Neuronal stem cell (in vitro differentiated cells): ENCODE results near the gene SYCP2.

Experiments used
- DNase-seq: peaks from one replicate; pipeline ENCODE4 v3.0.0-alpha.2; 2013; ENCODE audit warnings: low spot score
- H2AFZ ChIP-seq: one replicate; pipeline ENCODE4 v1.6.1; 2013; ENCODE audit warnings: mild to moderate bottlenecking, low read length, inconsistent platforms
- H2AK5ac ChIP-seq: 2 replicates; pipeline ENCODE4 v1.6.1; 2013; ENCODE audit warnings: low read depth, mild to moderate bottlenecking, inconsistent platforms, low read length, moderate library complexity, mixed read lengths
- H2BK120ac ChIP-seq: 2 replicates; pipeline ENCODE4 v1.6.1; 2013; ENCODE audit warnings: low read depth, mild to moderate bottlenecking, inconsistent platforms, low read length, moderate library complexity, mixed read lengths
- H2BK12ac ChIP-seq: one replicate; pipeline ENCODE4 v1.6.1; 2013; ENCODE audit warnings: low read length, inconsistent platforms
- H2BK15ac ChIP-seq: 2 replicates; pipeline ENCODE4 v1.6.1; 2013; ENCODE audit warnings: mild to moderate bottlenecking, low read length, inconsistent platforms, mixed read lengths
- H2BK5ac ChIP-seq: one replicate; pipeline ENCODE4 v1.6.1; 2013; ENCODE audit warnings: inconsistent platforms, mild to moderate bottlenecking, low read length, moderate library complexity
- H3K14ac ChIP-seq: one replicate; pipeline ENCODE4 v1.6.1; 2013; ENCODE audit warnings: low read length, inconsistent platforms
- H3K18ac ChIP-seq: 2 replicates; pipeline ENCODE4 v1.6.1; 2013; ENCODE audit warnings: low read length, inconsistent platforms
- H3K23ac ChIP-seq: 2 replicates; pipeline ENCODE4 v1.6.1; 2013; ENCODE audit warnings: low read depth, mild to moderate bottlenecking, mixed read lengths, low read length, inconsistent platforms; ENCODE audit not compliant: poor library complexity
- H3K27ac ChIP-seq: replicated peaks from 3 replicates; pipeline ENCODE4 v1.5.1; 2013; ENCODE audit warnings: low read length, inconsistent platforms
- H3K27me3 ChIP-seq, 3 experiments: 2 replicates each; pipeline ENCODE4 v1.6.1; 2013; ENCODE audit warnings: low read length in 3 of 3, mild to moderate bottlenecking in 2 of 3, inconsistent platforms in 1 of 3, low read depth in 1 of 3, mixed read lengths in 1 of 3, moderate library complexity in 1 of 3; ENCODE audit not compliant: control insufficient read depth in 3 of 3, insufficient read depth in 3 of 3
- H3K36me3 ChIP-seq, 2 donors: replicated peaks in 1 of 2; 2 replicates each; pipeline ENCODE4 v1.6.1; 2013; ENCODE audit warnings: low read length in 2 of 2; ENCODE audit not compliant: control insufficient read depth in 2 of 2, insufficient read depth in 2 of 2
- H3K4ac ChIP-seq: 2 replicates; pipeline ENCODE4 v1.6.1; 2013; ENCODE audit warnings: inconsistent platforms, mild to moderate bottlenecking, low read length, moderate library complexity
- H3K4me1 ChIP-seq, 2 donors: 1 replicate in 1 of 2; 2 replicates in 1 of 2; pipeline ENCODE4 v1.6.1; 2013; ENCODE audit warnings: low read length in 2 of 2, low read depth in 1 of 2; ENCODE audit not compliant: control insufficient read depth in 2 of 2, insufficient read depth in 1 of 2
- H3K4me2 ChIP-seq: one replicate; pipeline ENCODE4 v1.6.1; 2013; ENCODE audit warnings: mild to moderate bottlenecking, low read length, inconsistent platforms; ENCODE audit not compliant: insufficient read depth, poor library complexity, severe bottlenecking
- H3K4me3 ChIP-seq, 2 donors: 2 replicates each; pipeline ENCODE4 v1.5.1; 2013; ENCODE audit warnings: low read length in 2 of 2, mild to moderate bottlenecking in 2 of 2, inconsistent platforms in 1 of 2, moderate library complexity in 1 of 2
- H3K79me1 ChIP-seq: one replicate; pipeline ENCODE4 v1.6.1; 2013; ENCODE audit warnings: low read depth, mild to moderate bottlenecking, inconsistent platforms, low read length, moderate library complexity
- H3K9ac ChIP-seq: one replicate; pipeline ENCODE4 v1.6.1; 2013; ENCODE audit warnings: mild to moderate bottlenecking, low read depth, low read length, inconsistent platforms; ENCODE audit not compliant: poor library complexity
- H3K9me3 ChIP-seq, 2 donors: replicated peaks in 1 of 2; 2 replicates each; pipeline versions ENCODE3 to v1.6.1; 2013; ENCODE audit warnings: low read length in 2 of 2, mild to moderate bottlenecking in 2 of 2, inconsistent platforms in 1 of 2, low read depth in 1 of 2, mixed read lengths in 1 of 2, moderate library complexity in 1 of 2; ENCODE audit not compliant: control insufficient read depth in 2 of 2, insufficient read depth in 1 of 2
- H4K8ac ChIP-seq: one replicate; pipeline ENCODE4 v1.6.1; 2013; ENCODE audit warnings: low read depth, mild to moderate bottlenecking, inconsistent platforms, low read length, moderate library complexity
- H4K91ac ChIP-seq: one replicate; pipeline ENCODE4 v1.6.1; 2013; ENCODE audit warnings: low read length, low read depth, mild to moderate bottlenecking, inconsistent platforms; ENCODE audit not compliant: poor library complexity
- WGBS, 2 donors: extraction: QIAGEN DNeasy Blood & Tissue Kit; methylation state at CpG; one replicate each; pipeline ENCODE4 v1.1.7; 2013; ENCODE audit warnings: missing lambda C conversion rate in 2 of 2, mixed read lengths in 1 of 2; ENCODE audit not compliant: insufficient read length in 2 of 2, insufficient replicate concordance in 1 of 2; ENCODE audit errors: extremely low coverage in 2 of 2; 5-methylcytosine and 5-hydroxymethylcytosine counted together

Gene SYCP2

DNA sequence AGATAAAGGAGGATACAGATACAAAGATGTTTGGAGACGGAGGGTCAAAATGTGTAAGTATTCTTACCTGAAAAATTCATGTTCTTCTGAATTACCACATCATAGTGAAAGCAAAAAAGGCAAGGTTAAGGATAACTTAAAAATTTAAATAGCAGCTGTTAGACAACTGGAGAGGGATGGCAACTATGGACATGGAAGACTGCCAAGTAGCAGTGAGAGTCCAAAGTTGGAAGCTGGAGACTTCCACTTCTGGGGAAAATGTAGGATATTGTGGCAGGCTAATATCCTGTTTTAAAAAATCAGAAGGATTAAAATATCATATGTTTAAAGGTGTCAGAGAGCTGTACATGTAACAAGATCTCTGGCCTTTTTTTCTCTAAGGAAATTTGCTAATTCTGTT, 29.8 kb downstream of the SYCP2 start:
- Histone ChIP-seq H3K14ac (no peak overlapping the region), H3K79me1 (no peaks in the 10 kb centered on the region), H4K91ac (no peak overlapping the region), H3K27ac (no peak overlapping the region), H2BK120ac (no peak overlapping the region), H2AK5ac (no peak overlapping the region), H4K8ac (no peak overlapping the region), H2AFZ (no peak overlapping the region), H3K36me3 (no peaks in the 10 kb centered on the region), H3K27me3 (peaks cover 0 to 13% (median 0%) of the 10 kb centered on the region in 3 experiments), H3K23ac (no peak overlapping the region), H2BK5ac (no peak overlapping the region), H3K18ac (no peak overlapping the region), H3K9me3 (no peaks in the 10 kb centered on the region), H3K9ac (no peak overlapping the region), H2BK12ac (no peak overlapping the region), H3K4me3 (no peak overlapping the region), H3K4ac (no peak overlapping the region), H3K4me1 (no peaks in the 10 kb centered on the region), H3K4me2 (no peak overlapping the region), H2BK15ac (no peak overlapping the region)
- DNase-seq: no peak
- WGBS, 2 donors: no CpG with 5 or more reads among the region's 1 CpG

DNA sequence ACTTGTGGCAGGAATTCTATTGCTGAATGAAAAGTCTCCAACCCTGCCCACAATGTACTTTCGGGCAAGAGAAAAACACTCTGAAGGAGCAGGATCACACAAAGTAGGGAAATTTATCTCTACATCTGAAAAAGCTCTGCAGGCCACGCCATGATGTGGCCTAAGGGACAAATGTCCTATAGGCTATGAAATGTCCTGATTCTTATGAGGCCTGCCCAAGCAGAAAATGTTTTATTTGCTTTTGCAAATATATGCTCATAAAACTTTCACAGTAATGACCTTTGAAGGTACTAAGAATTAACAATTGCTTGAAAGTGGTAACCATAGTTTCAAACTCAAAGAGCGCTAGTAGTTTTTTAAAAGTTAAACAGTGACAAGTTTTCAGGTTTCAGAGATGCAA, 31.0 kb downstream of the SYCP2 start:
- no peak overlapping the region for H2BK120ac ChIP-seq
- no CpG with 5 or more reads among the region's 3 CpGs for WGBS, 2 donors
- no peak overlapping the region for H2AK5ac ChIP-seq
- H3K14ac ChIP-seq: no peak overlapping the region
- H2BK12ac ChIP-seq: no peak overlapping the region
- H3K4ac ChIP-seq: no peak overlapping the region
- no peak overlapping the region for H4K8ac ChIP-seq
- no peak overlapping the region for H2BK5ac ChIP-seq
- no peaks in the 10 kb centered on the region for H3K36me3 ChIP-seq
- no peak overlapping the region for H2AFZ ChIP-seq
- no peaks in the 10 kb centered on the region for H3K9me3 ChIP-seq
- H3K79me1 ChIP-seq: no peaks in the 10 kb centered on the region
- peaks cover 0 to 7% (median 0%) of the 10 kb centered on the region in 3 experiments for H3K27me3 ChIP-seq
- no peak overlapping the region for H3K4me2 ChIP-seq
- H3K4me1 ChIP-seq: no peaks in the 10 kb centered on the region
- H3K18ac ChIP-seq: no peak overlapping the region
- no peak overlapping the region for H2BK15ac ChIP-seq
- H3K4me3 ChIP-seq: no peak overlapping the region
- no peak overlapping the region for H3K9ac ChIP-seq
- no peak overlapping the region for H4K91ac ChIP-seq
- H3K27ac ChIP-seq: no peak overlapping the region
- no peak for DNase-seq
- no peak overlapping the region for H3K23ac ChIP-seq

DNA sequence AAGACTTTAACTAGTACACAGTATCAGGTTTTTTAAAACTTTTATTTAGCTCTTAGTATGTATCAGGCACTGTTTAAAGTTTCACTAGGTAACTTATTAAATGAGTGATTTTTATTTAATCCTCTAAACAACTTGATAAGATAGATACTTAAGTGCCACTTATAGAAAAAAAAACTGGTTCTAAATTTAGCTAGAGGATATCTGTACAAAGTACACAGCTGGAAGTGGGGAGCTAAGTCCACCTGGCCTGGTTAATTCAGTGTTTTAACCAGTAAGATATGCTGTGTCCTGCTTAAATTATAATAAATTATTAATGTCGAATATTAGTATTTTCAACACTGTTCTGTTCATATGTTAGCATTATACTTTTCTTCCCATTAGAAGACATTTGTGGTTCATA, 37.5 kb downstream of the SYCP2 start:
- no peak overlapping the region for H3K18ac ChIP-seq
- no peaks in the 10 kb centered on the region for H3K9me3 ChIP-seq

DNA sequence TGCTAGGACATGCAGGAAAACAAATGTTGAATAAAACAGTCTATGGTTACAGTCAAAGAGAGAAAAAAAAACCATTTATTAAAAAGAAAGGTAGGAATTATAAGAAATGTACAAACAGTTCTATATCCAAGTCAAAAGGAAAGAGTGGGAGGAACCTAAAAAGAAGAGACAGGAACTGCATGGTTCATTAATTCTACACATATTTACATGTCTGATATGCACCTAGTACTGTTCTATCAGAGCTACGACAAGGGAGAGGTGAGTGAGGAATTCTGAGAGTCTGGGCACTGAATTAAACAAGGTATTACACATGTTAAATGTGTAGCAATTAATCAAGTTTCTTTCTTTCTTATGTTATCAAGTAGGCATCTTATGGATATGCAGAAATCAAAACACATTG, 41.9 kb downstream of the SYCP2 start:
- Histone ChIP-seq H3K27me3 (peaks cover 0 to 18% (median 0%) of the 10 kb centered on the region in 3 experiments), H3K4me3 (no peak overlapping the region)

More for the DNA sequence above, 37.5 kb downstream of the SYCP2 start:
- Histone ChIP-seq H4K91ac (no peak overlapping the region), H3K14ac (no peak overlapping the region), H3K36me3 (no peaks in the 10 kb centered on the region), H4K8ac (no peak overlapping the region), H2AK5ac (no peak overlapping the region), H2BK120ac (no peak overlapping the region), H2BK5ac (no peak overlapping the region), H2BK15ac (no peak overlapping the region), H3K27ac (no peak overlapping the region), H2BK12ac (no peak overlapping the region), H3K4me2 (no peak overlapping the region), H3K79me1 (no peaks in the 10 kb centered on the region), H3K4ac (no peak overlapping the region), H3K4me3 (no peak overlapping the region), H3K23ac (no peak overlapping the region), H3K4me1 (no peaks in the 10 kb centered on the region), H3K9ac (no peak overlapping the region), H2AFZ (no peak overlapping the region), H3K27me3 (peaks cover 0 to 28% (median 0%) of the 10 kb centered on the region in 3 experiments)
- no peak for DNase-seq
- WGBS, 2 donors: no CpG with 5 or more reads among the region's 1 CpG

More for the DNA sequence above, 41.9 kb downstream of the SYCP2 start:
- H3K4me2 ChIP-seq: no peak overlapping the region
- no peak overlapping the region for H2BK5ac ChIP-seq
- H4K91ac ChIP-seq: no peak overlapping the region
- no peak overlapping the region for H3K23ac ChIP-seq
- no peak overlapping the region for H3K4ac ChIP-seq
- H3K27ac ChIP-seq: no peak overlapping the region
- DNase-seq: no peak
- no CpG with 5 or more reads among the region's 1 CpG for WGBS, 2 donors
- no peak overlapping the region for H4K8ac ChIP-seq
- no peaks in the 10 kb centered on the region for H3K36me3 ChIP-seq
- no peak overlapping the region for H2BK120ac ChIP-seq
- no peak overlapping the region for H2AFZ ChIP-seq
- no peak overlapping the region for H3K9ac ChIP-seq
- H3K4me1 ChIP-seq: no peaks in the 10 kb centered on the region
- H3K14ac ChIP-seq: no peak overlapping the region
- no peaks in the 10 kb centered on the region for H3K79me1 ChIP-seq
- no peak overlapping the region for H3K18ac ChIP-seq
- H2AK5ac ChIP-seq: no peak overlapping the region
- H2BK12ac ChIP-seq: no peak overlapping the region
- H3K9me3 ChIP-seq: no peaks in the 10 kb centered on the region
- H2BK15ac ChIP-seq: no peak overlapping the region
